Measurements from ENCODE around the gene TAX1BP3. TPM values are rescaled to one million over a fixed set of nuclear protein-coding genes. Genes with fewer than 3 reads are reported as not detected.

TAX1BP3 gene
- total RNA-seq, 1 experiment from 2014 or later: 122 TPM

- intact Hi-C loops (cut with micrococcal nuclease; ENCODE audit: unreplicated experiment): no loop called here
- DNase-seq (ENCODE audit: low read depth, low spot score) (no peak), ATAC-seq (no peak)
- no peak overlapping the region for H3K4me3 ChIP-seq (ENCODE audit: low read depth in 2 of 2, low read length in 2 of 2)
- peaks cover 1% of the 10 kb centered on the region; the same call in 1 of the 2 replicates for H3K36me3 ChIP-seq (ENCODE audit: control insufficient read depth, insufficient read depth, low read length)
- H3K27me3 ChIP-seq (ENCODE audit: control insufficient read depth, insufficient read depth, low read length): no peaks in the 10 kb centered on the region
- in situ Hi-C loops (cut with HindIII; ENCODE audit: low pct_unique_long_range_greater_than_20kb, low sequenced_read_pairs): no loop called here
- ChIA-PET POLR2A (no interaction called here), CTCF (no interaction called here)
- 0 out of 2 replicates have a peak, but pooled peaks cover 4% of the 10 kb centered on the region for H3K4me1 ChIP-seq (ENCODE audit: control insufficient read depth, insufficient read depth, low read length)
- no peaks in the 10 kb centered on the region for H3K9me3 ChIP-seq (ENCODE audit: control insufficient read depth, insufficient read depth, low read depth, low read length)
- TF ChIP-seq TCF7L2 (IDR thresholded peaks at IDR 0.05; ENCODE audit: low read depth, low read length) (no peak), REST (IDR thresholded peaks at IDR 0.05; ENCODE audit: insufficient read depth in 1 of 2, low read depth in 2 of 2, low read length in 1 of 2) (no peak), POLR2AphosphoS5 (IDR thresholded peaks at IDR 0.05; ENCODE audit: low read depth, low read length) (no peak), SIN3A (IDR thresholded peaks at IDR 0.05; ENCODE audit: borderline replicate concordance, insufficient read depth, low read depth, low read length) (no peak), CTCF (IDR thresholded peaks at IDR 0.05) (no peak)
- no TSS peak for BruUV-seq (replicated peaks)
- H3K27ac ChIP-seq (ENCODE audit: low read length): no peak overlapping the region
These were observed 37.6 kb downstream of the TAX1BP3 start for GRCh38 chr17:3630781-3631180.

- intact Hi-C loops (cut with micrococcal nuclease; ENCODE audit: unreplicated experiment) (no loop called here), in situ Hi-C loops (cut with HindIII; ENCODE audit: low pct_unique_long_range_greater_than_20kb, low sequenced_read_pairs) (no loop called here)
- ChIA-PET POLR2A (no interaction called here), CTCF (no interaction called here)
- no TSS peak for BruUV-seq (replicated peaks)
- no peaks in the 10 kb centered on the region for H3K27me3 ChIP-seq (ENCODE audit: control insufficient read depth, insufficient read depth, low read length)
- ATAC-seq (no peak), DNase-seq (ENCODE audit: low read depth, low spot score) (no peak)
- H3K27ac ChIP-seq (ENCODE audit: low read length): no peak overlapping the region
- H3K4me3 ChIP-seq (ENCODE audit: low read depth in 2 of 2, low read length in 2 of 2): no peak overlapping the region
- H3K4me1 ChIP-seq (ENCODE audit: control insufficient read depth, insufficient read depth, low read length): no peaks in the 10 kb centered on the region
- TF ChIP-seq CTCF (IDR thresholded peaks at IDR 0.05) (no peak), REST (IDR thresholded peaks at IDR 0.05; ENCODE audit: insufficient read depth in 1 of 2, low read depth in 2 of 2, low read length in 1 of 2) (no peak), SIN3A (IDR thresholded peaks at IDR 0.05; ENCODE audit: borderline replicate concordance, insufficient read depth, low read depth, low read length) (no peak), POLR2AphosphoS5 (IDR thresholded peaks at IDR 0.05; ENCODE audit: low read depth, low read length) (no peak), TCF7L2 (IDR thresholded peaks at IDR 0.05; ENCODE audit: low read depth, low read length) (no peak)
- no peaks in the 10 kb centered on the region for H3K36me3 ChIP-seq (ENCODE audit: control insufficient read depth, insufficient read depth, low read length)
- no peaks in the 10 kb centered on the region for H3K9me3 ChIP-seq (ENCODE audit: control insufficient read depth, insufficient read depth, low read depth, low read length)
These were observed 40.6 kb downstream of the TAX1BP3 start for GRCh38 chr17:3627769-3628167.
